ENCODE results near the gene ITPRIP. TPM values are rescaled to one million over a fixed set of nuclear protein-coding genes. Genes with fewer than 3 reads are reported as not detected.

Gene ITPRIP
- total RNA-seq, 4 donors from 2014 or later = 18.1 to 31.5 (median 22.8) TPM

DNA sequence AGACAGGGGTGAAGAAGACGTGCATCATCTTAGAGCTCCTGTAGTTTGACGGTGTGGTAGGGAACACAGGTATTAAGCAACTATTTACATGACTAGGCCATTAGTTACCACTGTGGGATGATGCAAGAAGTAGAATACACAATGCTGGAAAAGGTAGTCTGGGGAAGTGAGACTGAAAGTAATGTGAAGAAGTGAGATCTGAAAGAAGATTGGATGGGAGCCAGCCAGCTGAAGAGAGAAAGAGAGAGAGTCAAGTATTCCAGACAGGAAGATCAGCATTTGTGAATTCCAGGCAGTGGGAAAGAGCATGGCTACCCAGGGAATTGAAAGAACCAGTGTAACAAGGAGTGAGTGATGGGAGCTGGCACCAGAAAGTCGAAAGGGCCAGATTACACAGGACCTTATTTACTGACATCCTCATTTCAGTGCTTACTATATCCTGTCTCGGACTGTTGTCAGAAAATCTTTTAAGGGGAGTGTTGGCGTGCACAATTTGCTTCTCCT is 11.4 kb upstream of the ITPRIP start:
- H3K27me3 ChIP-seq = no peaks in the 10 kb centered on the region
- H3K27ac ChIP-seq = peak overlapping the region; percentile 62 to 78 (median 70)
- peak overlapping the region; percentile 6 to 17 for H3K4me3 ChIP-seq
- H3K36me3 ChIP-seq = no peaks in the 10 kb centered on the region
- H3K9me3 ChIP-seq = no peaks in the 10 kb centered on the region
- TF ChIP-seq, protein P1, sequence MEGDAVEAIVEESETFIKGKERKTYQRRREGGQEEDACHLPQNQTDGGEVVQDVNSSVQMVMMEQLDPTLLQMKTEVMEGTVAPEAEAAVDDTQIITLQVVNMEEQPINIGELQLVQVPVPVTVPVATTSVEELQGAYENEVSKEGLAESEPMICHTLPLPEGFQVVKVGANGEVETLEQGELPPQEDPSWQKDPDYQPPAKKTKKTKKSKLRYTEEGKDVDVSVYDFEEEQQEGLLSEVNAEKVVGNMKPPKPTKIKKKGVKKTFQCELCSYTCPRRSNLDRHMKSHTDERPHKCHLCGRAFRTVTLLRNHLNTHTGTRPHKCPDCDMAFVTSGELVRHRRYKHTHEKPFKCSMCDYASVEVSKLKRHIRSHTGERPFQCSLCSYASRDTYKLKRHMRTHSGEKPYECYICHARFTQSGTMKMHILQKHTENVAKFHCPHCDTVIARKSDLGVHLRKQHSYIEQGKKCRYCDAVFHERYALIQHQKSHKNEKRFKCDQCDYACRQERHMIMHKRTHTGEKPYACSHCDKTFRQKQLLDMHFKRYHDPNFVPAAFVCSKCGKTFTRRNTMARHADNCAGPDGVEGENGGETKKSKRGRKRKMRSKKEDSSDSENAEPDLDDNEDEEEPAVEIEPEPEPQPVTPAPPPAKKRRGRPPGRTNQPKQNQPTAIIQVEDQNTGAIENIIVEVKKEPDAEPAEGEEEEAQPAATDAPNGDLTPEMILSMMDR (IDR thresholded peaks at IDR 0.05) = no peak
- TF ChIP-seq EP300 (IDR thresholded peaks at IDR 0.05) (no peak), POLR2AphosphoS5 (IDR thresholded peaks at IDR 0.05) (peak; percentile 72)
- WGBS, 2 donors (ENCODE audit: low coverage in 1 of 2) = 17 to 32% methylated on average over 3 to 5 of the region's 5 CpGs
- peak; percentile 65 for ATAC-seq
- peaks cover 0 to 36% (median 0%) of the 10 kb centered on the region in 3 donors for H3K4me1 ChIP-seq

DNA sequence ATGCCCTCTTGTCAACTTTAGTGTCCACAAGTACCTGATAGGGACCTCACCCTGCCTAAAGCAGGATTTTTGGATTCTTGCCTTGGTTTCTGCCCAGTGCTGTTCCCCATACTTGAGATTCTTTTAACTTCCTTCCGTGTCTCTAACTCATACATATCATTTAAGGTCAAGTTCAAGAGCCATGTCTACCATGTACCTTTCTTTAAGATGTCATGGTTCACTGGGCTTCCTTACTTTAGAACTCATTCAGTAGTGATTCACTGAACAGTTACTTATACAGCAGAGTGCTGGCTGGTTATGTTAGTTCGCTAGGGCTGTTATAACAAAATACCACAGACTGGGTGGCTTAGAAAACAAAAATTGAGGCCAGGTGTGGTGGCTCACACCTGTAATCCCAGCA is 10.3 kb upstream of the ITPRIP start:
- no peaks in the 10 kb centered on the region for H3K9me3 ChIP-seq
- ATAC-seq = no peak
- no peaks in the 10 kb centered on the region for H3K36me3 ChIP-seq
- 78 to 86% methylated on average over 2 of the region's 2 CpGs for WGBS, 2 donors (ENCODE audit: low coverage in 1 of 2)
- peaks cover 0 to 30% (median 0%) of the 10 kb centered on the region in 3 donors for H3K4me1 ChIP-seq
- no peaks in the 10 kb centered on the region for H3K27me3 ChIP-seq
- TF ChIP-seq POLR2A (IDR thresholded peaks at IDR 0.05) (no peak), EP300 (IDR thresholded peaks at IDR 0.05) (no peak), POLR2AphosphoS5 (IDR thresholded peaks at IDR 0.05) (no peak)
- TF ChIP-seq, protein P1 (IDR thresholded peaks at IDR 0.05) = no peak
- no peak overlapping the region for H3K4me3 ChIP-seq
- H3K27ac ChIP-seq = peak overlapping the region in 1 of 4 donors; percentile 75

DNA sequence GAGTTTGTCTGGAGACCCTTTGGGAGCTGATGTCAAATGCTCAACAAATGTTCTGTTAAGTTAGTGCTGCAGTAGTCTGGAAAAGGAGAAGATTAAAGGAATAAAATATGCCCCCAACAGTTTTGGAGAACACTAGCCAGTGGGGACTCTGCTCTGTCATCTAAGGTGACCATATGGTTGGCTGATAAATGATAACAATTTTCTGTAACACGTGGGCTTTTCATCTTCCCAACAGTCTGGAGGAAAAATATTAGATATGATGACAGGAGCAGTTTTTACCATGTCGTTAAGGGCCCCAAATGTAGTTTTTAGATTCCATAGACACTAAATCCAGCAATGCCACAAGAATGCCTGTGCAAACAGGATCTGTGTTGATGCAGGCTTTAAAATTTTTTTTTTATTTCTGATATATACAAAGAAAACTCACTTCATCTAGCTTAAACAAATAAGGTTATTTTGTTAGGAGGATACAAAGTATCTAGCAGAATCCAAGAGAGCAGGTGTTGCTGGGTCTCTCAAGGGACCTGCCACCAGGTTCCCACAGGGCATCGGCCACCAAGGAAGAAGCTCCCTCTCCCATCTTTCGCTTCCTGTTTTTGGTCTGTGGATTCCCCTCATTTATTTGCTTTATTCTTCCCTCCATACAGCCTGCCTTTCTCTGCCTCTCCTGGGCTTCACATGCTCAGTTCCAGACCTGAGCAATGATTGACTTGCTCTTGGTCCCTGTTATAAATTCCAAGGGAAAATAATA is 9.2 kb upstream of the ITPRIP start:
- ATAC-seq = no peak
- Histone ChIP-seq H3K9me3 (no peaks in the 10 kb centered on the region), H3K4me3 (no peak overlapping the region), H3K4me1 (peaks cover 0 to 24% (median 0%) of the 10 kb centered on the region in 3 donors), H3K27ac (no peak overlapping the region), H3K36me3 (no peaks in the 10 kb centered on the region), H3K27me3 (no peaks in the 10 kb centered on the region)
- 71 to 83% methylated on average over 3 to 4 of the region's 4 CpGs for WGBS, 2 donors (ENCODE audit: low coverage in 1 of 2)
- TF ChIP-seq, protein P1 (IDR thresholded peaks at IDR 0.05) = no peak
- TF ChIP-seq POLR2A (IDR thresholded peaks at IDR 0.05) (no peak), EP300 (IDR thresholded peaks at IDR 0.05) (no peak), POLR2AphosphoS5 (IDR thresholded peaks at IDR 0.05) (no peak)

DNA sequence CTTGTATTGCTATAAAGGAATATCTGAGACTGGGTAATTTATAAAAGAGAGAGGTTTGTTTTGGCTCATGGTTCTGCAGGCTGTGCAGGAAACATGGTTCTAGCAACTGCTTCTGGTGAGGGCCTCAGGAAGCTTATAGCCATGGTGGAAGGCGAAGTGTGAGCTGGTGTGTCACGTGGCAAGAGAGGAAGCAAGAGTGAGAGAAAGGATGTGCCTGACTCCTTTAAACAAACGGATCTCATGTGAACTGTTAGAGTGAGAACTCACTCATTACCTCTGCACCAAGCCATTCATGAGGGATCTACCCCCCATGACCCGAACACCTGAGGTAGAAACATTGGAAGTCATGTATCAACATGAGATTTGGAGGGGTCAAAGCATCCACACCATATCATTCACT is 7.7 kb upstream of the ITPRIP start:
- Histone ChIP-seq H3K36me3 (no peaks in the 10 kb centered on the region), H3K9me3 (no peaks in the 10 kb centered on the region), H3K4me3 (no peak overlapping the region), H3K4me1 (peaks cover 0 to 16% (median 0%) of the 10 kb centered on the region in 3 donors), H3K27me3 (no peaks in the 10 kb centered on the region), H3K27ac (no peak overlapping the region)
- 57% methylated on average over 4 of the region's 4 CpGs; no CpG with 5 or more reads in 1 of the 2 donors for WGBS, 2 donors (ENCODE audit: low coverage in 1 of 2)
- no peak for ATAC-seq
- TF ChIP-seq, protein P1 (IDR thresholded peaks at IDR 0.05) = no peak
- TF ChIP-seq EP300 (IDR thresholded peaks at IDR 0.05) (no peak), POLR2A (IDR thresholded peaks at IDR 0.05) (no peak), POLR2AphosphoS5 (IDR thresholded peaks at IDR 0.05) (no peak)

DNA sequence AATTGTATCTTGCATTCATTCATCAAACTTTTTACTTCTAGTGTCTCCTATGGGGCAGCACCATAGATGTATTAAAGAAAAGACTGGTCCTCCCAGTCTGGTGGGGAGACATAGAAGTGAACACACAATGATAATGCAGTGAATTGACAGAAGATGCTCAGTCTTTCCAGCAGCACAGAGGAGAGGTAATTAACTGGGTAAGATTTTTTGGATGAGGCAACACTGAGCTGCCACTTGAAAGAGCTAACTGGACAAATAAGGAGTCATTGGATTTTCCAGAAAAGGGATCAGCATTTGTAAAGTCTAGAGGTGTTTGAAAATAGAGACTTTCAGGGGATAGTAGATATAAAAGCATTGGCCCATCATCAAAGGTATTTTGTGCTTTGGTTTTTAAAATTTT is 7.2 kb upstream of the ITPRIP start:
- no peak overlapping the region for H3K4me3 ChIP-seq
- no peak for ATAC-seq
- H3K27me3 ChIP-seq = no peaks in the 10 kb centered on the region
- peaks cover 0 to 17% (median 0%) of the 10 kb centered on the region in 3 donors for H3K4me1 ChIP-seq
- no peak overlapping the region for H3K27ac ChIP-seq
- H3K36me3 ChIP-seq = no peaks in the 10 kb centered on the region
- TF ChIP-seq POLR2AphosphoS5 (IDR thresholded peaks at IDR 0.05) (no peak), EP300 (IDR thresholded peaks at IDR 0.05) (no peak), POLR2A (IDR thresholded peaks at IDR 0.05) (no peak)
- TF ChIP-seq, protein P1 (IDR thresholded peaks at IDR 0.05) = no peak
- no peaks in the 10 kb centered on the region for H3K9me3 ChIP-seq

Measured in gastroesophageal sphincter (tissue), 4 donors.